ENCODE data around the gene GMPS. TPM values are rescaled to one million over a fixed set of nuclear protein-coding genes. Genes with fewer than 3 reads are reported as not detected.

The GMPS gene
- total RNA-seq, 1 experiment from 2014 or later = 137 TPM

- Histone ChIP-seq H3K4me3 (ENCODE audit: low read depth in 2 of 2, low read length in 2 of 2) (no peak overlapping the region), H3K4me1 (ENCODE audit: control insufficient read depth, insufficient read depth, low read length) (no peaks in the 10 kb centered on the region), H3K9me3 (ENCODE audit: control insufficient read depth, insufficient read depth, low read depth, low read length) (no peaks in the 10 kb centered on the region), H3K36me3 (ENCODE audit: control insufficient read depth, insufficient read depth, low read length) (no peaks in the 10 kb centered on the region), H3K27me3 (ENCODE audit: control insufficient read depth, insufficient read depth, low read length) (no peaks in the 10 kb centered on the region), H3K27ac (ENCODE audit: low read length) (no peak overlapping the region)
- in situ Hi-C loops (cut with HindIII; ENCODE audit: low pct_unique_long_range_greater_than_20kb, low sequenced_read_pairs) = no loop called here
- no TSS peak for BruUV-seq (replicated peaks)
- CTCF ChIA-PET = no interaction called here
- intact Hi-C loops (cut with micrococcal nuclease; ENCODE audit: unreplicated experiment) = loop anchor here (10.0 kb wide), 1 partner anchor 153 kb away; the partner anchor contains the start of gene C3orf33
- TF ChIP-seq SIN3A (IDR thresholded peaks at IDR 0.05; ENCODE audit: borderline replicate concordance, insufficient read depth, low read depth, low read length) = no peak
- TF ChIP-seq TCF7L2 (IDR thresholded peaks at IDR 0.05; ENCODE audit: low read depth, low read length) = no peak
- TF ChIP-seq, protein P1, sequence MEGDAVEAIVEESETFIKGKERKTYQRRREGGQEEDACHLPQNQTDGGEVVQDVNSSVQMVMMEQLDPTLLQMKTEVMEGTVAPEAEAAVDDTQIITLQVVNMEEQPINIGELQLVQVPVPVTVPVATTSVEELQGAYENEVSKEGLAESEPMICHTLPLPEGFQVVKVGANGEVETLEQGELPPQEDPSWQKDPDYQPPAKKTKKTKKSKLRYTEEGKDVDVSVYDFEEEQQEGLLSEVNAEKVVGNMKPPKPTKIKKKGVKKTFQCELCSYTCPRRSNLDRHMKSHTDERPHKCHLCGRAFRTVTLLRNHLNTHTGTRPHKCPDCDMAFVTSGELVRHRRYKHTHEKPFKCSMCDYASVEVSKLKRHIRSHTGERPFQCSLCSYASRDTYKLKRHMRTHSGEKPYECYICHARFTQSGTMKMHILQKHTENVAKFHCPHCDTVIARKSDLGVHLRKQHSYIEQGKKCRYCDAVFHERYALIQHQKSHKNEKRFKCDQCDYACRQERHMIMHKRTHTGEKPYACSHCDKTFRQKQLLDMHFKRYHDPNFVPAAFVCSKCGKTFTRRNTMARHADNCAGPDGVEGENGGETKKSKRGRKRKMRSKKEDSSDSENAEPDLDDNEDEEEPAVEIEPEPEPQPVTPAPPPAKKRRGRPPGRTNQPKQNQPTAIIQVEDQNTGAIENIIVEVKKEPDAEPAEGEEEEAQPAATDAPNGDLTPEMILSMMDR (IDR thresholded peaks at IDR 0.05) = no peak
- TF ChIP-seq, protein P2, sequence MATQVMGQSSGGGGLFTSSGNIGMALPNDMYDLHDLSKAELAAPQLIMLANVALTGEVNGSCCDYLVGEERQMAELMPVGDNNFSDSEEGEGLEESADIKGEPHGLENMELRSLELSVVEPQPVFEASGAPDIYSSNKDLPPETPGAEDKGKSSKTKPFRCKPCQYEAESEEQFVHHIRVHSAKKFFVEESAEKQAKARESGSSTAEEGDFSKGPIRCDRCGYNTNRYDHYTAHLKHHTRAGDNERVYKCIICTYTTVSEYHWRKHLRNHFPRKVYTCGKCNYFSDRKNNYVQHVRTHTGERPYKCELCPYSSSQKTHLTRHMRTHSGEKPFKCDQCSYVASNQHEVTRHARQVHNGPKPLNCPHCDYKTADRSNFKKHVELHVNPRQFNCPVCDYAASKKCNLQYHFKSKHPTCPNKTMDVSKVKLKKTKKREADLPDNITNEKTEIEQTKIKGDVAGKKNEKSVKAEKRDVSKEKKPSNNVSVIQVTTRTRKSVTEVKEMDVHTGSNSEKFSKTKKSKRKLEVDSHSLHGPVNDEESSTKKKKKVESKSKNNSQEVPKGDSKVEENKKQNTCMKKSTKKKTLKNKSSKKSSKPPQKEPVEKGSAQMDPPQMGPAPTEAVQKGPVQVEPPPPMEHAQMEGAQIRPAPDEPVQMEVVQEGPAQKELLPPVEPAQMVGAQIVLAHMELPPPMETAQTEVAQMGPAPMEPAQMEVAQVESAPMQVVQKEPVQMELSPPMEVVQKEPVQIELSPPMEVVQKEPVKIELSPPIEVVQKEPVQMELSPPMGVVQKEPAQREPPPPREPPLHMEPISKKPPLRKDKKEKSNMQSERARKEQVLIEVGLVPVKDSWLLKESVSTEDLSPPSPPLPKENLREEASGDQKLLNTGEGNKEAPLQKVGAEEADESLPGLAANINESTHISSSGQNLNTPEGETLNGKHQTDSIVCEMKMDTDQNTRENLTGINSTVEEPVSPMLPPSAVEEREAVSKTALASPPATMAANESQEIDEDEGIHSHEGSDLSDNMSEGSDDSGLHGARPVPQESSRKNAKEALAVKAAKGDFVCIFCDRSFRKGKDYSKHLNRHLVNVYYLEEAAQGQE (IDR thresholded peaks at IDR 0.05; ENCODE audit: insufficient read depth in 1 of 2, low read depth in 2 of 2, low read length in 1 of 2) = no peak
- TF ChIP-seq POLR2AphosphoS5 (IDR thresholded peaks at IDR 0.05; ENCODE audit: low read depth, low read length) = no peak
- peak; percentile 45; the same call in 1 of the 2 replicates for ATAC-seq
- POLR2A ChIA-PET = no interaction called here
- DNase-seq (ENCODE audit: low read depth, low spot score) = no peak
Measured at GRCh38 chr3:155957412-155957880, 87.0 kb downstream of the GMPS start.

- H3K4me3 ChIP-seq (ENCODE audit: low read depth in 2 of 2, low read length in 2 of 2) = no peak overlapping the region
- H3K36me3 ChIP-seq (ENCODE audit: control insufficient read depth, insufficient read depth, low read length) = no peaks in the 10 kb centered on the region
- DNase-seq (ENCODE audit: low read depth, low spot score) (no peak), ATAC-seq (no peak)
- intact Hi-C loops (cut with micrococcal nuclease; ENCODE audit: unreplicated experiment) (loop anchor here (10.0 kb wide), 1 partner anchor 154 kb away; the partner anchor contains the start of gene C3orf33), in situ Hi-C loops (cut with HindIII; ENCODE audit: low pct_unique_long_range_greater_than_20kb, low sequenced_read_pairs) (no loop called here)
- no peak overlapping the region for H3K27ac ChIP-seq (ENCODE audit: low read length)
- no peaks in the 10 kb centered on the region for H3K4me1 ChIP-seq (ENCODE audit: control insufficient read depth, insufficient read depth, low read length)
- H3K27me3 ChIP-seq (ENCODE audit: control insufficient read depth, insufficient read depth, low read length) = no peaks in the 10 kb centered on the region
- no TSS peak for BruUV-seq (replicated peaks)
- ChIA-PET CTCF (no interaction called here), POLR2A (no interaction called here)
- TF ChIP-seq TCF7L2 (IDR thresholded peaks at IDR 0.05; ENCODE audit: low read depth, low read length) (no peak), POLR2AphosphoS5 (IDR thresholded peaks at IDR 0.05; ENCODE audit: low read depth, low read length) (no peak), SIN3A (IDR thresholded peaks at IDR 0.05; ENCODE audit: borderline replicate concordance, insufficient read depth, low read depth, low read length) (no peak)
- TF ChIP-seq, protein P1 (IDR thresholded peaks at IDR 0.05) = no peak
- TF ChIP-seq, protein P2 (IDR thresholded peaks at IDR 0.05; ENCODE audit: insufficient read depth in 1 of 2, low read depth in 2 of 2, low read length in 1 of 2) = no peak
- no peaks in the 10 kb centered on the region for H3K9me3 ChIP-seq (ENCODE audit: control insufficient read depth, insufficient read depth, low read depth, low read length)
Measured at GRCh38 chr3:155958676-155959075, 88.2 kb downstream of the GMPS start.

Data from Panc1 (cell line).